RCC 7860 (cell line): ENCODE measurements around the gene BLNK.
"Not testable (repeated sequence)": the region's sequence is repeated elsewhere in the genome, so short reads cannot be mapped to it uniquely, and the experiment has no call there.

Experiments used
- DNase-seq: peaks from one replicate; pipeline ENCODE4 v3.0.0-alpha.2; 2015; ENCODE audit warnings: low spot score
- FAIRE-seq: peaks from 2 replicates; lab custom pipeline; 2012; peaks lifted over from hg19 to GRCh38; lab: Jason Lieb, UNC

Gene BLNK

GRCh38 chr10:96271016-96271815 is at the start of gene BLNK:
Gene BLNK, minus strand, starts transcription at chr10:96271569. Its CDS starts 171 bp downstream, at chr10:96271398.
- no peak for DNase-seq

DNA sequence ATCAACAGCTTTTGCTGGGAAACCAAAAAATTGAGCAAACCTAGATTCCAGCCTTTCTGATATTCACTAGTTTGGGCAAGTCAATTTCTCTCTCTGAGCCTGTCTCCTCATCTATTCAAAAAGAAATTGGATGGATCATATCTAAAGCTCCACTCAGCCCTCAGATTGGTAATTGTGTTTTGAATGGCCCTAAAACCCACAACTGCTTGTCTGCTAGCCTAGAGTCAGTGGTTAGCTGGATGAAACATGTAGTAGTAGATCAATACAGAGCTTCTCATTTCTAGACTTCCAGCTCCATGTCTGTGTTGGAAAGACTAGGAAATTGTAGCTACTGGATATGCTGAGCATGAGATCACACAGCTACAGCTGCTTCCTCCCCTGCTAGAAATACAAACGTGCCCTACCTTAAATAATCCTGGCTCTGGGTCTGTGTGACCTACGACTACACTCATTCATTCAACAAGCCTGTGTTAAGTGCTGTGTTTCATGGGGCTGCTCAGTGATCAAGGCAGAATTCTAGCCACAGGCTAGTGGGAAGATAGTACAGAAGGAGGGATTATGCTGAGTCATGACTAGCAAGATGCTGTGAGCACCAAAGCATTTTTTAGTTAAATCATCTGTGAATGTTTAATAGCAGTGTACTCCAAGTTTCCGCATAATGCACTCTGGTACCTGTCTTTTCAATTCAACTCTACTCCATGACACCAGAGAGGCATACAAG is 48.5 kb upstream of the BLNK start:
- DNase-seq = peak; percentile 8
- no peak for FAIRE-seq

More at GRCh38 chr10:96271016-96271815, at the start of gene BLNK:
- no peak for FAIRE-seq

DNA sequence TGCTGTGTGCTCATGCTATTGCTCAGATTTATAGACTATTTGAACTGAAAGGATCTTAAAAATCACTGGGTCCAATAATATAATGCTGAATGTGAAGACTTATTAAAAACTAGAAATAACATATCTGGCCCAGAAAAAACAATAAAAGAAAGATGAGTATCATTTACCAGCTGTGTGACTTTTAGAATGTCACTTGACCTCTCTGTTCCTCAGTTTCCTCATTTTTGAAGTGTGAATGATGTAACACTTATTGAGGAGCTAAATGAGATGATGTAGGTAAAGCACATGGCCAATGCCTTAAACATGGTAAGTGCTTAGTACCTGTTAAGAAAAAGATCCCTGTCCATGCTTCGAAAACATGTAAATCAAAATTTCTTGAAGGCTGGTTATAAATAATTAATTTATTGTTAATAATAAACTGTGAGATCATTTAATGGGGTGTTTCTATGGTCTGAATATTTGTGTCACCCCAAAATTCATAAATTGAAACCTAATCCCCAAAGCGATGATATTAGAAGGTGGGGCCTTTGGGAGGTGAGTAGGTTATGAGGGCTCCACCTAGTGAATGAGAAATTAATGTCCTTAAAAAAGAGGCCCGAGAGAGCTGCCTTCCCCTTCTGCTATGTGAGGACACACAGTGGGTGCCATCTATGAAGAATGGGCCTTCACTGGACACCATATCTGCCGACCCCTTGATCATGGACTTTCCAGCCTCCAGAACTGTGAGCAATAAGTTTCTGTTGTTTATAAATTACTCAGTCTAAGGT is 45.9 kb upstream of the BLNK start:
- no peak for FAIRE-seq
- DNase-seq = no peak

GRCh38 chr10:96313344-96313743 is 42.0 kb upstream of the BLNK start:
- FAIRE-seq = no peak
- no peak for DNase-seq

- DNase-seq (no peak), FAIRE-seq (no peak)
These were observed 39.9 kb upstream of the BLNK start for GRCh38 chr10:96311180-96311715.

DNA sequence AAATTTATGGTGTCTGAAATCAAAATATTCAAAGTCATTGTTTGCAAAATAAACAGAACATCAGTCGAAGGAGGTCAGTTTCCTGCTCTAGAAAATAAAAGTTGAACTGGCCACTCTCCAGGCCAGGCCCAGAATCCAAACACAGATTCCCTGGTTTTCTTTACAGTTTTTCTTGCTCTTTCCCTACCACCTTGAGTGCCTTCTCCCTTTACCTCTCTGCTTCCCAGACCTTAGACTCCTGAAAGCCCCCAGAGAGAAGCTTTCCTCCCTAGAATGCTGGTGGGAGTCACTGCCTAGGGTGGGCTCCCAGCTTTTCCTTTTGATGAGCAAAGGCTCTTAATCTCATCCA is 38.9 kb upstream of the BLNK start:
- FAIRE-seq = no peak
- no peak for DNase-seq

DNA sequence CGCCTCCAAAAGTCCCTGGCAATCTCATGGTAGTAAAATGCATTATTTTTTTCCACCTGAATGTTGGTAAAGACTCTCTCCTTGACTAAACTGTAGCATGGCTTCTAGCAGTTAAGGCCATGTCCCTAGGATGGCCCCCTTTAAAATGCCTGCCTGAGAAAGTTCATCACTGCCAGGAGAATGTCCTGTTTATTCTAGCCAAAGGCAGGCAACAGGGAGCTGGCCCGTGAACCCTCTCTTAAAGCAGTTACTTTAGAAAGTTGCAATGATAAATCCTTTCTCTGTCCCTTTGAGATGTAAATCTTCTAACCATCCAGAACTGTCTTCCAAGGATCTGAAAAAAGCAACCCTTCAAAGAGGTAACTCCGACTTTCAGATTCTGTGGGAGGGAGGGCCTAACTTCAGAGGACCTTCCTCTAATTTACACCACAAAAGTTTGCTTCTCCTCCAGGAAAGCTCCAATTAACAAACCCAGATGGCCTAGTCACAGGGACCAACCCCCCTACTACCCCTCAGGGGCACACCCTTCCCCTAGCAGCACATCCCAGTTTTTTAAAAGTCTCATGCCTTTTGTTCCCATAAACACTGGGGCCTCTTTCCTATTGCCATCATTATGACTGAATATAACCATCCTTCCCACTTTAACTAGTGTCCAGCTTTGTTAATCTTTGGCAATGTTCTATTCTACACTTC is 38.4 kb upstream of the BLNK start:
- no peak for DNase-seq
- FAIRE-seq = no peak

GRCh38 chr10:96308854-96309253 is 37.5 kb upstream of the BLNK start:
- DNase-seq, FAIRE-seq: not testable (repeated sequence)

DNA sequence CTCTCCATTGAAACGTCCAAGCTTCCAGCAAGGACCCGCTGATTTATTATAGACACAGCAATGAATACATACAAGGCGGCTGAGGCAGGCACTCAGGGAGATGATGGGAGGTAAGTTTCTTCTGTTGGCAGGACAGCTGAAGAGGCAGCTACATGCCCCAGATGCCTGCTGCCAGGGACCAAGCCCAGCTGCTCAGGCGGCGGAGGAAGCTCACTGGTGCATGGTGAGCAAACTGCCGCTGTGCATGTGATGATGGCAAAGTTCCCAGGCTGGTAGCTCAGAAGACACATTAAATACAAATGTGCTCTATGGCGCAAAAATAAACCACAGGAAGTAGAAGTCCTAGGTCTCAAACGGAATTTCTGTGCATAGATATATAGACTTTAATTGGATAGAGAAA is 35.1 kb upstream of the BLNK start:
- FAIRE-seq (no peak), DNase-seq (no peak)

DNA sequence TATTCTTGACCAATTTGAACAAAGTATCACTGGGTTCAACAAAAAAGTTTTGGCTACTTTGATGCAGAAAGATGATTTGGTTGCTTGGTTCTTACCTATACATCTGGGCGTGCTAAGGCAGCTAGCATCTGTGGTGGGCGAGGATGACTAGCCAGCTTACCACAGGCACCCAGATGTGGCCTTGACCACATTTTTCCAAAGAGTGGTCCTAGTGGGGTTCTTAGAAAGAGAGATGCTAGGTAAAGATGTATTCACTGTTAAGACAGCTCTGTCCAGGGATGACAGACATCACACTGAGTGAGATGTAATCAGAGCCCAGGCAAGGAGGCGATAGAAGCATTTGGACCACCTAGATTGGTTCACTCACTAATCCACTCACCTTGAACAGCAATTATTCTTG is 33.6 kb upstream of the BLNK start:
- DNase-seq (no peak), FAIRE-seq (no peak)

- no peak for DNase-seq
- FAIRE-seq = no peak
These were observed 32.9 kb upstream of the BLNK start, which contains the start of gene DNTT for GRCh38 chr10:96304230-96304629. Gene DNTT, plus strand, starts transcription at chr10:96304434. Its CDS starts 64 bp downstream, at chr10:96304498.

DNA sequence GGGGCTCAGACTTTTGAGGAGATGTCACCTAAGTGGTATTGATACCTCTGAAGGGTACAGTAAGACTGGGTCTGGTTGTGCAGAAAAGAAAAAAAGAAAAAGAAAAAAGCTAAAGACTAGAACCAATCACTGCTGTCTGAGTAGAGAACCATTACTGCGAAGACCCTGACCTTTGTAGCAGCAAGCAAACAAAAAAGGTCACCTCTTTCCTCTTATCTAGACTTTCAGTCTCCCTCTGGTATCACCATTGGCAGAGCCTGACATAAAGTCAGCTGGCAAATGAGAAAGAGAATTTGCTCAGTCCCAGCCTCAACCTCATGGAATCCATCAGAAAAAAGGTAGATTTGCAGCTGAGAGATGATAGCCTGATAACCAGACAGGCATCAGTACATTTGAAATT is 30.2 kb upstream of the BLNK start:
- DNase-seq = no peak
- no peak for FAIRE-seq

- DNase-seq = no peak
- FAIRE-seq = no peak
These were observed 28.0 kb upstream of the BLNK start for GRCh38 chr10:96299383-96299782.

- no peak for DNase-seq
- FAIRE-seq = no peak
These were observed 27.0 kb upstream of the BLNK start for GRCh38 chr10:96298362-96298761.

- FAIRE-seq = no peak
- DNase-seq = no peak
These were observed 26.1 kb upstream of the BLNK start for GRCh38 chr10:96297486-96297885.

GRCh38 chr10:96295475-96295874 is 24.1 kb upstream of the BLNK start:
- DNase-seq = no peak
- no peak for FAIRE-seq

DNA sequence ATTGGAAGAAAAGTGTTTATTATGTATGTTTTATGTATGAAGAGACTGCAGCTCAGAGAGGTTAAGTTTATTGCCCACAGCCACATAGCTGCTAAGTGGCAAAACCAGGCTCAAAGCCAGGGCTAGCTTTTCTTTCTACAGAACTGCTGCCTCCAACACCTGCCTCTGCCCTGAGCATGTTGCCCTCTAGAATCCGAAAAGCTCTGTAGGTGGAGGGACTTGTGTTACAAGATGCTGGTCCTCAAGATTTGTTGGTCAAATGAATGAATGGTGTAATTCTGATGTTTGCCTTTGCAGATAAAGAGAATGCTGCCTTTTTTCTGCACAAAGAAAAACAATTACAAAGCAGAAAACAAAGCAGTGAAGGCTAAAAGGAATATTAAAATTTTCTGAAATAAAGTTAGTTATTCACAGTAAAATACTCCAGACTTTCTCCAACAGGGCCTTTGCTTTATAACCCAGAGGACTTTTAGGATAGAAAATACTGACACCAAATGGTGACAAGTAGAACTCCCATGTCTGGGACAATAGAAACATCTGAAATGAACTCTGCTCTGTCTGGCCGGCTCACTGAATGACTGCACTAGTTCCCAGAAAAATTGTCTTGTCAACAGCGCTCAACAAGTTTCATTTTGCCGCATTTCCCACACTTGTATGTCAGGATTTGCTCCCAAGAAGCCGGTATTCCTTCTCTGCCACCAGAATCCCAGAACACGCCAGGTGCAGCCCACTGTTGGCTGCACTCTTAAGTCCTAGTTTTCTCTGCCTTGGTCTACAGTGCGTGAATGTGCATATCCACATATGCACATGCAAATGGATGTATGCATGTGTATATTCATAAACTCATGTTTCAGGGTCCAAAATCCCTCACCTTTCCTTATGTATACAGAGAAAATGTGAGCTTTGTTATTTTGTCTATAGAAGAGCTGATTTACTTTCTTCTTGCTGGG is 21.9 kb upstream of the BLNK start:
- FAIRE-seq (no peak), DNase-seq (peak; percentile 30)

- no peak for DNase-seq
- FAIRE-seq = no peak
These were observed 19.2 kb upstream of the BLNK start for GRCh38 chr10:96290368-96291133.
